Measurements from ENCODE around the gene OTOP2.

OTOP2 gene

GRCh38 chr17:74916851-74917199 is 7.2 kb upstream of the OTOP2 start:
- Mint-ChIP-seq H3K4me1 (no peaks in the 10 kb centered on the region), H3K4me3 (no peak overlapping the region)

GRCh38 chr17:74917430-74917829 is 6.6 kb upstream of the OTOP2 start:
- DNase-seq, result no peak
- peaks cover 32% of the 10 kb centered on the region for H3K27me3 Mint-ChIP-seq
- H3K9me3 Mint-ChIP-seq, result no peaks in the 10 kb centered on the region
- no peak for ATAC-seq
- H3K36me3 Mint-ChIP-seq (ENCODE audit: low read depth), result no peaks in the 10 kb centered on the region
- H3K27ac Mint-ChIP-seq, result no peak overlapping the region
- H3K4me3 Mint-ChIP-seq, result no peak overlapping the region
- peaks cover under 1% of the 10 kb centered on the region for H3K4me1 Mint-ChIP-seq

More at GRCh38 chr17:74916851-74917199, 7.2 kb upstream of the OTOP2 start:
- H3K36me3 Mint-ChIP-seq (ENCODE audit: low read depth), result no peaks in the 10 kb centered on the region
- no peaks in the 10 kb centered on the region for H3K9me3 Mint-ChIP-seq
- peaks cover 28% of the 10 kb centered on the region for H3K27me3 Mint-ChIP-seq
- ATAC-seq, result no peak
- no peak overlapping the region for H3K27ac Mint-ChIP-seq
- DNase-seq, result no peak

- DNase-seq (no peak), ATAC-seq (no peak)
- Mint-ChIP-seq H3K9me3 (no peaks in the 10 kb centered on the region), H3K4me3 (no peak overlapping the region), H3K36me3 (ENCODE audit: low read depth) (no peaks in the 10 kb centered on the region), H3K27ac (no peak overlapping the region), H3K4me1 (peaks cover 3% of the 10 kb centered on the region), H3K27me3 (peaks cover 42% of the 10 kb centered on the region)
Measured at GRCh38 chr17:74918906-74919305, 5.2 kb upstream of the OTOP2 start.

- Mint-ChIP-seq H3K36me3 (ENCODE audit: low read depth) (no peaks in the 10 kb centered on the region), H3K4me3 (no peak overlapping the region), H3K9me3 (no peaks in the 10 kb centered on the region), H3K27me3 (peaks cover 44% of the 10 kb centered on the region), H3K4me1 (peaks cover 6% of the 10 kb centered on the region), H3K27ac (no peak overlapping the region)
- DNase-seq (peak; percentile 22), ATAC-seq (peak; percentile 30)
Measured at GRCh38 chr17:74919440-74920305, 4.4 kb upstream of the OTOP2 start.

GRCh38 chr17:74920306-74920620 is 3.8 kb upstream of the OTOP2 start:
- DNase-seq (no peak), ATAC-seq (no peak)
- Mint-ChIP-seq H3K9me3 (no peaks in the 10 kb centered on the region), H3K27ac (no peak overlapping the region), H3K27me3 (peaks cover 50% of the 10 kb centered on the region), H3K36me3 (ENCODE audit: low read depth) (no peaks in the 10 kb centered on the region), H3K4me3 (no peak overlapping the region), H3K4me1 (peaks cover 6% of the 10 kb centered on the region)

GRCh38 chr17:74920642-74921025 is 3.4 kb upstream of the OTOP2 start:
- peaks cover 6% of the 10 kb centered on the region for H3K4me1 Mint-ChIP-seq
- H3K27me3 Mint-ChIP-seq, result peaks cover 54% of the 10 kb centered on the region
- H3K36me3 Mint-ChIP-seq (ENCODE audit: low read depth), result no peaks in the 10 kb centered on the region
- ATAC-seq (no peak), DNase-seq (no peak)
- no peaks in the 10 kb centered on the region for H3K9me3 Mint-ChIP-seq
- no peak overlapping the region for H3K4me3 Mint-ChIP-seq
- no peak overlapping the region for H3K27ac Mint-ChIP-seq

- no peak for ATAC-seq
- peaks cover 6% of the 10 kb centered on the region for H3K4me1 Mint-ChIP-seq
- H3K27me3 Mint-ChIP-seq, result peaks cover 57% of the 10 kb centered on the region
- no peak overlapping the region for H3K4me3 Mint-ChIP-seq
- no peak overlapping the region for H3K27ac Mint-ChIP-seq
- DNase-seq, result no peak
- no peaks in the 10 kb centered on the region for H3K9me3 Mint-ChIP-seq
- H3K36me3 Mint-ChIP-seq (ENCODE audit: low read depth), result no peaks in the 10 kb centered on the region
Measured at GRCh38 chr17:74921026-74921681, 2.9 kb upstream of the OTOP2 start.

- H3K36me3 Mint-ChIP-seq (ENCODE audit: low read depth), result no peaks in the 10 kb centered on the region
- peaks cover 6% of the 10 kb centered on the region for H3K4me1 Mint-ChIP-seq
- no peaks in the 10 kb centered on the region for H3K9me3 Mint-ChIP-seq
- no peak for DNase-seq
- no peak overlapping the region for H3K4me3 Mint-ChIP-seq
- no peak overlapping the region for H3K27ac Mint-ChIP-seq
- H3K27me3 Mint-ChIP-seq, result peaks cover 58% of the 10 kb centered on the region
- no peak for ATAC-seq
Measured at GRCh38 chr17:74921769-74922168, 2.3 kb upstream of the OTOP2 start.

- Mint-ChIP-seq H3K27me3 (peaks cover 58% of the 10 kb centered on the region), H3K27ac (no peak overlapping the region), H3K4me1 (peaks cover 6% of the 10 kb centered on the region), H3K4me3 (no peak overlapping the region), H3K9me3 (no peaks in the 10 kb centered on the region), H3K36me3 (ENCODE audit: low read depth) (no peaks in the 10 kb centered on the region)
- ATAC-seq (no peak), DNase-seq (no peak)
Measured at GRCh38 chr17:74922172-74922571, 1.9 kb upstream of the OTOP2 start.

- H3K4me3 Mint-ChIP-seq, result peak within 1 kb of the TSS; percentile 42
- H3K27ac Mint-ChIP-seq, result no peak within 1 kb of the TSS
- ATAC-seq (peak; percentile 17), DNase-seq (no peak)
- H3K9me3 Mint-ChIP-seq, result no peaks in the 10 kb centered on the region
- peaks cover 6% of the 10 kb centered on the region for H3K4me1 Mint-ChIP-seq
- H3K27me3 Mint-ChIP-seq, result peaks cover 58% of the 10 kb centered on the region
- H3K36me3 Mint-ChIP-seq (ENCODE audit: low read depth), result no peaks in the 10 kb centered on the region
Measured at GRCh38 chr17:74922694-74923537, 1.2 kb upstream of the OTOP2 start, which contains the start of gene USH1G. USH1G (minus strand) TSS chr17:74923255; CDS start chr17:74923073, 182 bp downstream.

GRCh38 chr17:74923538-74924249 is 379 bp upstream of the OTOP2 start:
- Mint-ChIP-seq H3K36me3 (ENCODE audit: low read depth) (no peaks in the 10 kb centered on the region), H3K27me3 (peaks cover 61% of the 10 kb centered on the region)

GRCh38 chr17:74925242-74925641 is 1.2 kb downstream of the OTOP2 start:
- Mint-ChIP-seq H3K27ac (no peak overlapping the region), H3K27me3 (peaks cover 59% of the 10 kb centered on the region), H3K4me3 (no peak overlapping the region), H3K9me3 (no peaks in the 10 kb centered on the region), H3K4me1 (peaks cover 6% of the 10 kb centered on the region), H3K36me3 (ENCODE audit: low read depth) (no peaks in the 10 kb centered on the region)
- no peak for DNase-seq
- no peak for ATAC-seq

More at GRCh38 chr17:74923538-74924249, 379 bp upstream of the OTOP2 start:
- Mint-ChIP-seq H3K4me3 (peak overlapping the region; percentile 42), H3K4me1 (peaks cover 6% of the 10 kb centered on the region), H3K27ac (no peak overlapping the region), H3K9me3 (no peaks in the 10 kb centered on the region)
- ATAC-seq, result peak; percentile 42
- peak; percentile 84 for DNase-seq

- no peaks in the 10 kb centered on the region for H3K9me3 Mint-ChIP-seq
- no peak overlapping the region for H3K4me3 Mint-ChIP-seq
- H3K27ac Mint-ChIP-seq, result no peak overlapping the region
- H3K36me3 Mint-ChIP-seq (ENCODE audit: low read depth), result no peaks in the 10 kb centered on the region
- no peak for ATAC-seq
- no peak for DNase-seq
- H3K4me1 Mint-ChIP-seq, result peaks cover 3% of the 10 kb centered on the region
- H3K27me3 Mint-ChIP-seq, result peaks cover 54% of the 10 kb centered on the region
Measured at GRCh38 chr17:74928786-74929185, 4.7 kb downstream of the OTOP2 start.

GRCh38 chr17:74930535-74931036 is 6.5 kb downstream of the OTOP2 start:
- Mint-ChIP-seq H3K27ac (no peak overlapping the region), H3K27me3 (peaks cover 53% of the 10 kb centered on the region), H3K4me1 (no peaks in the 10 kb centered on the region), H3K4me3 (no peak overlapping the region), H3K9me3 (no peaks in the 10 kb centered on the region), H3K36me3 (ENCODE audit: low read depth) (no peaks in the 10 kb centered on the region)
- ATAC-seq (no peak), DNase-seq (no peak)

Measured in activated naive CD8-positive, alpha-beta T cell treated with anti-CD3 and anti-CD28 coated beads, Interleukin-2, amount 50 U/mL, for 24 hours (primary cell).